LNCaP clone FGC (cell line): ENCODE measurements around the gene MYO18B.

Experiments
- DNase-seq: peaks from one replicate; pipeline ENCODE4 v3.0.0-alpha.2; 2011; ENCODE audit warnings: low read depth
- H3K4me3 ChIP-seq: 2 replicates; pipeline ENCODE4 v1.5.1; 2011; ENCODE audit warnings: mild to moderate bottlenecking, low read depth, low read length, control low read depth
- CTCF ChIP-seq: IDR thresholded peaks from 2 replicates; pipeline ENCODE4 v1.5.1; 2012; ENCODE audit warnings: mild to moderate bottlenecking; ENCODE audit not compliant: control insufficient read depth, insufficient read depth; ENCODE audit errors: extremely low read depth

The MYO18B gene

GRCh38 chr22:25754527-25755202 lies 12.7 kb downstream of the MYO18B start:
- no peak overlapping the region for H3K4me3 ChIP-seq
- no peak for DNase-seq
- no peak for TF ChIP-seq CTCF

GRCh38 chr22:25757686-25758085 lies 15.7 kb downstream of the MYO18B start:
- no peak overlapping the region for H3K4me3 ChIP-seq
- no peak for TF ChIP-seq CTCF

GRCh38 chr22:25758316-25758715 lies 16.3 kb downstream of the MYO18B start:
- no peak for DNase-seq
- TF ChIP-seq CTCF = no peak

More at GRCh38 chr22:25757686-25758085, 15.7 kb downstream of the MYO18B start:
- no peak for DNase-seq

GRCh38 chr22:25759825-25760231 lies 17.8 kb downstream of the MYO18B start:
- DNase-seq = no peak
- no peak overlapping the region for H3K4me3 ChIP-seq
- TF ChIP-seq CTCF = no peak

More at GRCh38 chr22:25758316-25758715, 16.3 kb downstream of the MYO18B start:
- H3K4me3 ChIP-seq = no peak overlapping the region

GRCh38 chr22:25760294-25760693 lies 18.3 kb downstream of the MYO18B start:
- no peak overlapping the region for H3K4me3 ChIP-seq
- no peak for DNase-seq
- no peak for TF ChIP-seq CTCF

GRCh38 chr22:25760848-25761595 lies 19.0 kb downstream of the MYO18B start:
- no peak for DNase-seq
- no peak for TF ChIP-seq CTCF
- no peak overlapping the region for H3K4me3 ChIP-seq
